Keratinocyte (primary cell): ENCODE results near the gene PTPRF. TPM values are rescaled to one million over a fixed set of nuclear protein-coding genes. Genes with fewer than 3 reads are reported as not detected.
"Not testable (repeated sequence)": the region's sequence is repeated elsewhere in the genome, so short reads cannot be mapped to it uniquely, and the experiment has no call there.

Experiments
- DNase-seq: peaks from one replicate; pipeline ENCODE4 v3.0.0-alpha.2; 2011; ENCODE audit warnings: low read depth, missing footprints, low spot score
- FAIRE-seq: peaks from 2 replicates; lab custom pipeline; 2011; peaks lifted over from hg19 to GRCh38; lab: Jason Lieb, UNC
- H2AFZ ChIP-seq: 2 replicates; pipeline ENCODE4 v1.6.0; 2012; ENCODE audit warnings: low read length, control low read depth, inconsistent platforms; ENCODE audit not compliant: control insufficient read depth
- H3K27ac ChIP-seq: 2 replicates; pipeline ENCODE4 v1.5.1; 2011; ENCODE audit warnings: low read length; ENCODE audit not compliant: control insufficient read depth, insufficient read depth
- H3K27me3 ChIP-seq: 3 replicates; pipeline ENCODE4 v1.6.0; 2011; ENCODE audit warnings: low read length; ENCODE audit not compliant: control insufficient read depth, insufficient read depth; ENCODE audit errors: extremely low read depth
- H3K36me3 ChIP-seq, 2 experiments: 2 replicates in 1 of 2; 3 replicates in 1 of 2; pipeline ENCODE4 v1.5.1; 2011; ENCODE audit warnings: low read length in 2 of 2, mild to moderate bottlenecking in 1 of 2; ENCODE audit not compliant: control insufficient read depth in 2 of 2, insufficient read depth in 2 of 2; ENCODE audit errors: extremely low read depth in 1 of 2
- H3K4me1 ChIP-seq: 3 replicates; pipeline ENCODE4 v1.5.1; 2011; ENCODE audit warnings: low read length; ENCODE audit not compliant: control insufficient read depth, insufficient read depth; ENCODE audit errors: extremely low read depth
- H3K4me2 ChIP-seq: 3 replicates; pipeline ENCODE4 v1.6.0; 2011; ENCODE audit warnings: low read depth, low read length; ENCODE audit not compliant: control insufficient read depth, insufficient read depth; ENCODE audit errors: extremely low read depth
- H3K4me3 ChIP-seq, 3 experiments: fragments of 200-600 bp in 1 of 3; sonication (generic) in 1 of 3; 2 replicates in 2 of 3; 3 replicates in 1 of 3; pipeline ENCODE4 v1.5.1; 2011 to 2016; ENCODE audit warnings: low read length in 3 of 3, mild to moderate bottlenecking in 3 of 3, control low read depth in 2 of 3, inconsistent platforms in 1 of 3, low read depth in 1 of 3, mixed read lengths in 1 of 3, mixed run types in 1 of 3, moderate library complexity in 1 of 3; ENCODE audit not compliant: control insufficient read depth in 2 of 3, insufficient read depth in 2 of 3; ENCODE audit errors: extremely low read depth in 1 of 3
- H3K79me2 ChIP-seq: 2 replicates; pipeline ENCODE4 v1.6.0; 2012; ENCODE audit warnings: low read length; ENCODE audit not compliant: control insufficient read depth, insufficient read depth
- H3K9ac ChIP-seq: 3 replicates; pipeline ENCODE4 v1.6.0; 2011; ENCODE audit warnings: low read length; ENCODE audit not compliant: control insufficient read depth, insufficient read depth; ENCODE audit errors: extremely low read depth
- H3K9me1 ChIP-seq: 3 replicates; pipeline ENCODE4 v1.6.0; 2011; ENCODE audit warnings: low read length; ENCODE audit not compliant: control insufficient read depth, insufficient read depth; ENCODE audit errors: extremely low read depth
- H3K9me3 ChIP-seq: 2 replicates; pipeline ENCODE4 v1.5.1; 2012; ENCODE audit warnings: low read depth, low read length; ENCODE audit not compliant: control insufficient read depth
- H4K20me1 ChIP-seq: 3 replicates; pipeline ENCODE4 v1.6.0; 2011; ENCODE audit warnings: low read length; ENCODE audit not compliant: control insufficient read depth, insufficient read depth; ENCODE audit errors: extremely low read depth
- CTCF ChIP-seq, 3 experiments: IDR thresholded peaks in 1 of 3; conservative IDR thresholded peaks in 1 of 3; optimal IDR thresholded peaks in 1 of 3; 2 replicates in 2 of 3; 3 replicates in 1 of 3; pipeline versions ENCODE3 to v1.5.1; 2011; ENCODE audit warnings: low read length in 3 of 3, mild to moderate bottlenecking in 3 of 3, moderate library complexity in 2 of 3, control low read depth in 1 of 3, inconsistent platforms in 1 of 3; ENCODE audit not compliant: insufficient read depth in 2 of 3; ENCODE audit errors: extremely low read depth in 1 of 3
- EZH2 ChIP-seq: IDR thresholded peaks from one replicate; pipeline ENCODE4 v1.6.1; 2012; ENCODE audit warnings: inconsistent platforms, mild to moderate bottlenecking, low read length, moderate library complexity
- dilution Hi-C: fragments of 300-500 bp; cut with MboI; formaldehyde crosslinking; loops from one replicate; pipeline ENCODE4 v1.7.0; 2020; ENCODE audit warnings: low sequenced_read_pairs; ENCODE audit not compliant: extremely low pct_ligation_motif_present
- polyA plus RNA-seq, 5 experiments: library from polyadenylated mRNA; depleted of rRNA in 3 of 5; stranded (reverse) in 3 of 5; stranded (forward) in 1 of 5; unstranded in 1 of 5; fragments of >200 nt; gene quantifications; 1 replicate in 1 of 5; 2 replicates in 3 of 5; 3 replicates in 1 of 5; pipeline versions ENCODE4 v1.2.1 to v1.2.3, GENCODE V29; 2011 to 2012; ENCODE audit warnings: missing spikeins in 2 of 5, low read depth in 1 of 5, low replicate concordance in 1 of 5

The PTPRF gene
- polyA plus RNA-seq, 1 donor (not counting 4 experiments of a cell fraction or from before 2014, with no cell fraction given) = 161 TPM

- H3K36me3 ChIP-seq = peaks cover 0 to 6% of the 10 kb centered on the region in 2 experiments
- H3K4me1 ChIP-seq = peaks cover 6% of the 10 kb centered on the region
- H3K79me2 ChIP-seq = no peaks in the 10 kb centered on the region
- no peak overlapping the region for H3K27ac ChIP-seq
- FAIRE-seq = no peak
- H2AFZ ChIP-seq = no peak overlapping the region
- H4K20me1 ChIP-seq = no peaks in the 10 kb centered on the region
- TF ChIP-seq CTCF (optimal IDR thresholded peaks at IDR 0.05 in 1 of 3, IDR thresholded peaks at IDR 0.05 in 1 of 3, conservative IDR thresholded peaks at IDR 0.05 in 1 of 3; ENCODE audit: extremely low read depth in 1 of 3, insufficient read depth in 2 of 3, low read length in 3 of 3) = no peak
- TF ChIP-seq EZH2 = no peak
- DNase-seq = no peak
- no peaks in the 10 kb centered on the region for H3K9me1 ChIP-seq
- H3K9ac ChIP-seq = no peak overlapping the region
- no peaks in the 10 kb centered on the region for H3K27me3 ChIP-seq
- H3K4me3 ChIP-seq = no peak overlapping the region
- H3K9me3 ChIP-seq = no peaks in the 10 kb centered on the region
- no peak overlapping the region for H3K4me2 ChIP-seq
- dilution Hi-C loops = no loop called here
Measured at GRCh38 chr1:43636006-43636641, 105.4 kb downstream of the PTPRF start.

- H3K4me3 ChIP-seq = no peak overlapping the region
- no peak overlapping the region for H3K4me2 ChIP-seq
- FAIRE-seq (no peak), DNase-seq (no peak)
- peaks cover 6% of the 10 kb centered on the region for H3K4me1 ChIP-seq
- no peaks in the 10 kb centered on the region for H3K79me2 ChIP-seq
- H3K27ac ChIP-seq = no peak overlapping the region
- H3K9ac ChIP-seq = no peak overlapping the region
- peaks cover 0 to 3% of the 10 kb centered on the region in 2 experiments for H3K36me3 ChIP-seq
- H3K9me3 ChIP-seq = no peaks in the 10 kb centered on the region
- H2AFZ ChIP-seq = no peak overlapping the region
- TF ChIP-seq CTCF (optimal IDR thresholded peaks at IDR 0.05 in 1 of 3, IDR thresholded peaks at IDR 0.05 in 1 of 3, conservative IDR thresholded peaks at IDR 0.05 in 1 of 3; ENCODE audit: extremely low read depth in 1 of 3, insufficient read depth in 2 of 3, low read length in 3 of 3) = no peak
- TF ChIP-seq EZH2 = no peak
- no peaks in the 10 kb centered on the region for H3K9me1 ChIP-seq
- dilution Hi-C loops = no loop called here
- H4K20me1 ChIP-seq = no peaks in the 10 kb centered on the region
- no peaks in the 10 kb centered on the region for H3K27me3 ChIP-seq
Measured at GRCh38 chr1:43637267-43637666, 106.6 kb downstream of the PTPRF start.

GRCh38 chr1:43638381-43638780, 107.7 kb downstream of the PTPRF start:
- H3K27me3 ChIP-seq, H3K79me2 ChIP-seq, dilution Hi-C loops, H3K4me3 ChIP-seq, H3K9ac ChIP-seq, DNase-seq, H3K27ac ChIP-seq, H3K36me3 ChIP-seq, H3K9me3 ChIP-seq, H3K4me2 ChIP-seq, H3K4me1 ChIP-seq, H2AFZ ChIP-seq, H3K9me1 ChIP-seq, H4K20me1 ChIP-seq, FAIRE-seq: not testable (repeated sequence)
